Esophagus muscularis mucosa (tissue), 4 donors: Measurements from ENCODE around the gene SLC35B2. TPM values are rescaled to one million over a fixed set of nuclear protein-coding genes. Genes with fewer than 3 reads are reported as not detected.

ENCODE experiments used
- DNase-seq: peaks from one replicate; pipeline ENCODE4 v3.0.0-alpha.2; 2017; ENCODE audit errors: extremely low spot score
- H3K27ac ChIP-seq, 4 donors: fragments of 200-600 bp; sonication (generic); replicated peaks in 1 of 4; 1 replicate in 3 of 4; 2 replicates in 1 of 4; pipeline ENCODE4 v1.5.1; 2016 to 2019; ENCODE audit warnings: mild to moderate bottlenecking in 1 of 4
- H3K27me3 ChIP-seq, 4 donors: fragments of 200-600 bp; sonication (generic); one replicate each; pipeline versions ENCODE4 v1.5.1 to v1.6.0; 2016 to 2019
- H3K36me3 ChIP-seq, 4 donors: fragments of 200-600 bp; sonication (generic); one replicate each; pipeline ENCODE4 v1.5.1; 2016 to 2019
- H3K4me1 ChIP-seq, 4 donors: fragments of 200-600 bp; sonication (generic); one replicate each; pipeline ENCODE4 v1.5.1; 2016 to 2019
- H3K4me3 ChIP-seq, 4 donors: fragments of 200-600 bp; sonication (generic); 1 replicate in 2 of 4; 2 replicates in 2 of 4; pipeline ENCODE4 v1.5.1; 2016 to 2019; ENCODE audit warnings: mild to moderate bottlenecking in 4 of 4, moderate library complexity in 1 of 4
- H3K9me3 ChIP-seq, 4 donors: fragments of 200-600 bp; sonication (generic); 1 replicate in 3 of 4; 2 replicates in 1 of 4; pipeline ENCODE4 v1.5.1; 2016 to 2019
- EP300 ChIP-seq: sonication (generic); formaldehyde crosslinking; IDR thresholded peaks from one replicate; pipeline ENCODE4 v1.6.1; 2017; ENCODE audit warnings: antibody characterized with exemption
- POLR2A ChIP-seq: fragments of 450-650 bp; IDR thresholded peaks from one replicate; pipeline ENCODE4 v1.6.1; 2017; ENCODE audit warnings: antibody characterized with exemption, moderate library complexity, mild to moderate bottlenecking, low read depth
- POLR2AphosphoS5 ChIP-seq, 2 donors: sonication (generic); formaldehyde crosslinking; IDR thresholded peaks; one replicate each; pipeline ENCODE4 v1.6.1; 2017; ENCODE audit warnings: antibody characterized with exemption in 2 of 2
- WGBS: methylation state at CpG from one replicate; pipeline ENCODE4 v1.1.5; 2018; 5-methylcytosine and 5-hydroxymethylcytosine counted together
- intact Hi-C: fragments of 100-400 bp; cut with DNase I; formaldehyde crosslinking; loops from one replicate; pipeline ENCODE4 v1.15.1; 2023
- total RNA-seq, 4 donors: library from RNA; depleted of rRNA; stranded (reverse); fragments of >200 nt; gene quantifications; one replicate each; pipeline versions ENCODE4 v1.1.0 to v1.2.1, GENCODE V29; 2016
- TF ChIP-seq, protein P1 (sequence below), 3 experiments: fragments of 200-600 bp in 2 of 3; fragments of 450-650 bp in 1 of 3; sonication (generic) in 2 of 3; IDR thresholded peaks; one replicate each; pipeline ENCODE4 v1.5.1; 2017 to 2019; ENCODE audit warnings: antibody characterized with exemption in 3 of 3, mild to moderate bottlenecking in 2 of 3, moderate library complexity in 1 of 3

Gene SLC35B2
- total RNA-seq, 4 donors from 2014 or later, result 22.8 to 37.9 (median 32.6) TPM

- no peaks in the 10 kb centered on the region for H3K27me3 ChIP-seq
- 100% methylated on average over 2 of the region's 3 CpGs for WGBS
- no peak overlapping the region for H3K4me3 ChIP-seq
- peaks cover 11 to 48% (median 32%) of the 10 kb centered on the region in 4 donors for H3K36me3 ChIP-seq
- TF ChIP-seq, protein P1, sequence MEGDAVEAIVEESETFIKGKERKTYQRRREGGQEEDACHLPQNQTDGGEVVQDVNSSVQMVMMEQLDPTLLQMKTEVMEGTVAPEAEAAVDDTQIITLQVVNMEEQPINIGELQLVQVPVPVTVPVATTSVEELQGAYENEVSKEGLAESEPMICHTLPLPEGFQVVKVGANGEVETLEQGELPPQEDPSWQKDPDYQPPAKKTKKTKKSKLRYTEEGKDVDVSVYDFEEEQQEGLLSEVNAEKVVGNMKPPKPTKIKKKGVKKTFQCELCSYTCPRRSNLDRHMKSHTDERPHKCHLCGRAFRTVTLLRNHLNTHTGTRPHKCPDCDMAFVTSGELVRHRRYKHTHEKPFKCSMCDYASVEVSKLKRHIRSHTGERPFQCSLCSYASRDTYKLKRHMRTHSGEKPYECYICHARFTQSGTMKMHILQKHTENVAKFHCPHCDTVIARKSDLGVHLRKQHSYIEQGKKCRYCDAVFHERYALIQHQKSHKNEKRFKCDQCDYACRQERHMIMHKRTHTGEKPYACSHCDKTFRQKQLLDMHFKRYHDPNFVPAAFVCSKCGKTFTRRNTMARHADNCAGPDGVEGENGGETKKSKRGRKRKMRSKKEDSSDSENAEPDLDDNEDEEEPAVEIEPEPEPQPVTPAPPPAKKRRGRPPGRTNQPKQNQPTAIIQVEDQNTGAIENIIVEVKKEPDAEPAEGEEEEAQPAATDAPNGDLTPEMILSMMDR (IDR thresholded peaks at IDR 0.05), result no peak
- TF ChIP-seq POLR2AphosphoS5 (IDR thresholded peaks at IDR 0.05) (no peak), POLR2A (no peak), EP300 (no peak)
- DNase-seq, result no peak
- no peaks in the 10 kb centered on the region for H3K9me3 ChIP-seq
- peaks cover 30 to 64% (median 51%) of the 10 kb centered on the region in 4 donors for H3K4me1 ChIP-seq
- intact Hi-C loops, result no loop called here
- no peak overlapping the region for H3K27ac ChIP-seq
Observed at GRCh38 chr6:44258921-44259320, 1.6 kb upstream of the SLC35B2 start.

DNA sequence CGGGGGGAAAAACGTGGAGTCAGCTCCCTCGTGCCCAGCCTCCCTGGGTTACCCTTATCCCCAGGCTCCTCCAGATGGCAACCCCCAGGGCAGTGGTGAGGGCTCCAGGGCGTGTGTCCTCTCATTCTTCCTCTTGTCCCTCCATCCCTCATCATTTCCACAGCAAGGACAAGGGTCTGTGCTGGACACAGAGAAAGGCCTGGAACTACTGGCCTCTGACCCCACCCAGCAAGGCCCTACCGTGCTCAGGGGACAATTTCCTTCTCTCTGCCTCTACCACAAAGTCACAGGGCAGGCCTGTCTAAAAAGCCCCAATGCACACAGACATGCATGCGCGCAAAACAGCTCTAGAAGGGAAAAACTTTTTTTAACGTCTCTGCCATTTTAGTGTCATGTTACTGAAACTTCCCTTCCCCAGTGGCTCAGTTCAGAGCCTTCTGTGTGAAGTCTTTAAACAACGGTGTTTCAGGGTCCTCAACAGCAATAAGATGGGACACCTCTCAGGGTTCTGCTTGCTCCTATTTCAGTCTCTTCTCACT is 1.1 kb upstream of the SLC35B2 start:
- 86% methylated on average over 9 of the region's 9 CpGs for WGBS
- no peak for DNase-seq
- Histone ChIP-seq H3K27me3 (no peaks in the 10 kb centered on the region), H3K36me3 (peaks cover 17 to 53% (median 37%) of the 10 kb centered on the region in 4 donors), H3K4me1 (peaks cover 26 to 61% (median 49%) of the 10 kb centered on the region in 4 donors), H3K27ac (peak overlapping the region in 3 of 4 donors; percentile 92 to 97 (median 95)), H3K4me3 (no peak overlapping the region), H3K9me3 (no peaks in the 10 kb centered on the region)
- intact Hi-C loops, result no loop called here
- TF ChIP-seq POLR2A, result no peak
- no peak for TF ChIP-seq EP300
- no peak for TF ChIP-seq POLR2AphosphoS5 (IDR thresholded peaks at IDR 0.05)
- TF ChIP-seq, protein P1 (IDR thresholded peaks at IDR 0.05), result no peak

GRCh38 chr6:44257753-44258324 is 511 bp upstream of the SLC35B2 start:
- Histone ChIP-seq H3K36me3 (peaks cover 22 to 59% (median 43%) of the 10 kb centered on the region in 4 donors), H3K9me3 (no peaks in the 10 kb centered on the region), H3K4me1 (peaks cover 20 to 61% (median 47%) of the 10 kb centered on the region in 4 donors), H3K27me3 (no peaks in the 10 kb centered on the region), H3K27ac (peak overlapping the region; percentile 92 to 97 (median 94)), H3K4me3 (peak overlapping the region; percentile 95 to 99 (median 98))
- no peak for TF ChIP-seq POLR2AphosphoS5 (IDR thresholded peaks at IDR 0.05)
- TF ChIP-seq EP300, result no peak
- TF ChIP-seq, protein P1 (IDR thresholded peaks at IDR 0.05), result no peak
- no peak for TF ChIP-seq POLR2A
- intact Hi-C loops, result loop anchor here (2.0 kb wide), 1 partner anchor 85 kb away; no protein-coding TSS in a partner anchor
- no peak for DNase-seq
- WGBS, result 16% methylated on average over 14 of the region's 15 CpGs

DNA sequence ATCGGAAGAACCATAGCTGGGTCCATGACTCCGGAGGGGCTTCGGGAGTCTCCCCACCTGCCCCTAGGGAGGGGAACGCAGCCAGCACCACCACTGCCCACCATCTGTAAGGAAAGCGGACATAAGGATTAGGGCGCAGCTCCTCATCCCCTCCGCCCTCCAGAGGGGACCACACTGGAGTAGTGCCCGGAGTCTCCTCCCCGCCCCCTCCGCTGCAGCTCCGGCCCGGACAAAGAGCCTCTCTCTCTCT is 628 bp downstream of the SLC35B2 start:
- H3K27me3 ChIP-seq, result no peaks in the 10 kb centered on the region
- H3K27ac ChIP-seq, result peak overlapping the region; percentile 92 to 97 (median 94)
- H3K4me1 ChIP-seq, result peaks cover 19 to 59% (median 46%) of the 10 kb centered on the region in 4 donors
- WGBS, result 0% methylated on average over 6 of the region's 12 CpGs
- H3K36me3 ChIP-seq, result peaks cover 34 to 69% (median 54%) of the 10 kb centered on the region in 4 donors
- intact Hi-C loops, result loop anchor here (2.0 kb wide), 1 partner anchor 84 kb away; no protein-coding TSS in a partner anchor
- TF ChIP-seq POLR2AphosphoS5 (IDR thresholded peaks at IDR 0.05) (no peak), EP300 (no peak), POLR2A (no peak)
- TF ChIP-seq, protein P1 (IDR thresholded peaks at IDR 0.05), result no peak
- H3K9me3 ChIP-seq, result no peaks in the 10 kb centered on the region
- peak overlapping the region; percentile 95 to 99 (median 98) for H3K4me3 ChIP-seq
- no peak for DNase-seq
